Neural cell (in vitro differentiated cells): ENCODE data around the gene MALSU1. TPM values are rescaled to one million over a fixed set of nuclear protein-coding genes. Genes with fewer than 3 reads are reported as not detected.

ENCODE experiments used
- H2AFZ ChIP-seq: fragments of 200-600, 300-800 bp; sonication (generic), shearing (Covaris generic); 2 replicates; pipeline ENCODE4 v1.6.0; 2014; ENCODE audit warnings: low read depth, mild to moderate bottlenecking, antibody characterized with exemption, low read length, moderate library complexity
- H3F3A ChIP-seq: fragments of 200-600 bp; shearing (Covaris generic); 2 replicates; pipeline ENCODE4 v1.6.1; 2016; ENCODE audit warnings: mild to moderate bottlenecking, moderate library complexity, mixed read lengths, antibody characterized with exemption, low read length; ENCODE audit not compliant: insufficient read depth, poor library complexity, severe bottlenecking
- H3K27ac ChIP-seq: fragments of 200-600, 300-800 bp; sonication (generic), shearing (Covaris generic); 2 replicates; pipeline ENCODE4 v1.5.1; 2014; ENCODE audit warnings: mild to moderate bottlenecking, low read length, moderate library complexity
- H3K27me3 ChIP-seq: fragments of 300-800, 200-600 bp; sonication (generic), shearing (Covaris generic); 2 replicates; pipeline ENCODE4 v1.6.0; 2014; ENCODE audit warnings: mild to moderate bottlenecking, low read depth, low read length, moderate library complexity; ENCODE audit not compliant: insufficient read depth
- H3K36me3 ChIP-seq: fragments of 300-800, 200-600 bp; sonication (generic), shearing (Covaris generic); 2 replicates; pipeline ENCODE4 v1.5.1; 2014; ENCODE audit warnings: mild to moderate bottlenecking, antibody characterized with exemption, low read length, moderate library complexity; ENCODE audit not compliant: insufficient read depth
- H3K4me2 ChIP-seq: fragments of 300-800, 200-600 bp; sonication (generic), shearing (Covaris generic); 2 replicates; pipeline ENCODE4 v1.6.0; 2014; ENCODE audit warnings: mild to moderate bottlenecking, low read length
- H3K4me3 ChIP-seq: fragments of 300-800, 200-600 bp; sonication (generic), shearing (Covaris generic); 2 replicates; pipeline ENCODE4 v1.5.1; 2014; ENCODE audit warnings: mild to moderate bottlenecking, low read length, moderate library complexity
- H3K79me2 ChIP-seq: fragments of 200-600 bp; shearing (Covaris generic); replicated peaks from 2 replicates; pipeline ENCODE4 v1.6.0; 2014; ENCODE audit warnings: mild to moderate bottlenecking, low read length, moderate library complexity; ENCODE audit not compliant: insufficient read depth
- H3K9ac ChIP-seq: fragments of 300-800, 200-600 bp; sonication (generic), shearing (Covaris generic); 2 replicates; pipeline ENCODE4 v1.6.1; 2016; ENCODE audit warnings: mild to moderate bottlenecking, low read length, mixed read lengths
- H3K9me2 ChIP-seq: fragments of 200-600 bp; shearing (Covaris generic); 2 replicates; pipeline ENCODE4 v1.6.1; 2016; ENCODE audit warnings: mild to moderate bottlenecking, low read length, mixed read lengths; ENCODE audit not compliant: insufficient read depth
- H3K9me3 ChIP-seq: fragments of 200-600, 300-800 bp; sonication (generic), shearing (Covaris generic); 2 replicates; pipeline ENCODE4 v1.6.1; 2016; ENCODE audit warnings: mild to moderate bottlenecking, mixed run types, low read length, moderate library complexity, mixed read lengths
- H4K20me1 ChIP-seq: fragments of 200-600 bp; shearing (Covaris generic); 2 replicates; pipeline ENCODE4 v1.6.1; 2016; ENCODE audit warnings: mild to moderate bottlenecking, mixed run types; ENCODE audit not compliant: insufficient read depth
- EP300 ChIP-seq: fragments of 450-650 bp; conservative IDR thresholded peaks from 2 replicates; pipeline ENCODE4 v1.6.1; 2014; ENCODE audit warnings: antibody characterized with exemption, mild to moderate bottlenecking, moderate library complexity; ENCODE audit not compliant: poor library complexity, severe bottlenecking
- EZH2 ChIP-seq: fragments of 200-600, 300-800 bp; shearing (Covaris generic), sonication (generic); IDR thresholded peaks from 2 replicates; pipeline ENCODE4 v1.6.1; 2014; ENCODE audit warnings: antibody characterized with exemption, low read length, borderline replicate concordance, mild to moderate bottlenecking; ENCODE audit not compliant: insufficient read depth, poor library complexity, severe bottlenecking
- MXI1 ChIP-seq: fragments of 450-650 bp; conservative IDR thresholded peaks from 2 replicates; pipeline ENCODE4 v1.6.1; 2014; ENCODE audit warnings: antibody characterized with exemption, mild to moderate bottlenecking; ENCODE audit not compliant: poor library complexity, severe bottlenecking
- POLR2AphosphoS5 ChIP-seq: IDR thresholded peaks from 2 replicates; pipeline ENCODE4 v1.6.1; 2012
- RAD21 ChIP-seq: fragments of 450-650 bp; conservative IDR thresholded peaks from 2 replicates; pipeline ENCODE4 v1.6.1; 2014; ENCODE audit warnings: antibody characterized with exemption, mild to moderate bottlenecking, moderate library complexity
- SMC3 ChIP-seq: fragments of 450-650 bp; conservative IDR thresholded peaks from 2 replicates; pipeline ENCODE4 v1.6.1; 2014; ENCODE audit warnings: antibody characterized with exemption, mild to moderate bottlenecking, moderate library complexity; ENCODE audit not compliant: poor library complexity
- TAF1 ChIP-seq: IDR thresholded peaks from 2 replicates; pipeline ENCODE4 v1.6.1; 2012; ENCODE audit warnings: low read depth
- polyA plus RNA-seq: library from polyadenylated mRNA; depleted of rRNA; stranded (reverse); fragments of >200 nt; gene quantifications from 2 replicates; pipeline ENCODE4 v1.2.3, GENCODE V29; 2014
- TF ChIP-seq, protein P1 (sequence below): fragments of 450-650 bp; IDR thresholded peaks from 2 replicates; pipeline ENCODE4 v1.5.1; 2014; ENCODE audit warnings: antibody characterized with exemption, mild to moderate bottlenecking, moderate library complexity; ENCODE audit not compliant: poor library complexity, severe bottlenecking
- TF ChIP-seq, protein P2 (sequence below): IDR thresholded peaks from 2 replicates; pipeline ENCODE4 v1.6.1; 2012; ENCODE audit warnings: borderline replicate concordance

MALSU1 gene
- polyA plus RNA-seq, 1 donor from 2014 or later: 77.8 TPM

DNA sequence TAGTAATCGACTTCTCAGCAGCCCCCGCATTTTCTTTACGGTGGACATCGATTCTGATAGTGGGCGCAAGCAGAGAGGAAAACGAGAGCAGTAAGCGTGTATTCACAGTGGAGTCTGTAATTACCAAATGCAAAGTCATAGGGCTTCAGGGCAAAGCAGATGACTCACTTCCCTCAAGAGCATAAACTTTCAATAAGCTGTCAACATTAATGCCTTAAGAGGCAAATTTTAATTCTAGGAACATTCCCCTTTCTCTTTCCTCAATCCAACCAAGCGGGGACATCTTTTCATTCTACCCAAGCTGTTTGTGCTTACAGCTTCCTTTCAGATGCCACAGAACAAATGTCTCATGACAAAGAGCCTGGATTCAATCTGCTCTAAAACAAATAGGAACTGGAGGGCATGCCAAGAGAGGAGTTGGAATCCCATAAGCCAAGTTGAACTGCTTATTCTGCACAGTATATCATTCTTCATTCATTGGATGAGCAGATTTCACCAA, 48.6 kb downstream of the MALSU1 start:
- Histone ChIP-seq H3K4me3 (no peak overlapping the region), H3K4me2 (no peak overlapping the region), H3K9ac (no peak overlapping the region), H3F3A (peaks cover 3% of the 10 kb centered on the region), H3K9me3 (no peaks in the 10 kb centered on the region), H3K27me3 (no peaks in the 10 kb centered on the region), H4K20me1 (no peaks in the 10 kb centered on the region), H3K27ac (no peak overlapping the region), H3K79me2 (no peaks in the 10 kb centered on the region), H3K9me2 (no peaks in the 10 kb centered on the region), H3K36me3 (peaks cover 4% of the 10 kb centered on the region), H2AFZ (no peak overlapping the region)
- no peak for TF ChIP-seq EP300
- no peak for TF ChIP-seq SMC3
- no peak for TF ChIP-seq RAD21
- TF ChIP-seq, protein P1, sequence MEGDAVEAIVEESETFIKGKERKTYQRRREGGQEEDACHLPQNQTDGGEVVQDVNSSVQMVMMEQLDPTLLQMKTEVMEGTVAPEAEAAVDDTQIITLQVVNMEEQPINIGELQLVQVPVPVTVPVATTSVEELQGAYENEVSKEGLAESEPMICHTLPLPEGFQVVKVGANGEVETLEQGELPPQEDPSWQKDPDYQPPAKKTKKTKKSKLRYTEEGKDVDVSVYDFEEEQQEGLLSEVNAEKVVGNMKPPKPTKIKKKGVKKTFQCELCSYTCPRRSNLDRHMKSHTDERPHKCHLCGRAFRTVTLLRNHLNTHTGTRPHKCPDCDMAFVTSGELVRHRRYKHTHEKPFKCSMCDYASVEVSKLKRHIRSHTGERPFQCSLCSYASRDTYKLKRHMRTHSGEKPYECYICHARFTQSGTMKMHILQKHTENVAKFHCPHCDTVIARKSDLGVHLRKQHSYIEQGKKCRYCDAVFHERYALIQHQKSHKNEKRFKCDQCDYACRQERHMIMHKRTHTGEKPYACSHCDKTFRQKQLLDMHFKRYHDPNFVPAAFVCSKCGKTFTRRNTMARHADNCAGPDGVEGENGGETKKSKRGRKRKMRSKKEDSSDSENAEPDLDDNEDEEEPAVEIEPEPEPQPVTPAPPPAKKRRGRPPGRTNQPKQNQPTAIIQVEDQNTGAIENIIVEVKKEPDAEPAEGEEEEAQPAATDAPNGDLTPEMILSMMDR: no peak
- TF ChIP-seq POLR2AphosphoS5: no peak
- no peak for TF ChIP-seq TAF1
- TF ChIP-seq EZH2: no peak
- TF ChIP-seq MXI1: no peak
- TF ChIP-seq, protein P2, sequence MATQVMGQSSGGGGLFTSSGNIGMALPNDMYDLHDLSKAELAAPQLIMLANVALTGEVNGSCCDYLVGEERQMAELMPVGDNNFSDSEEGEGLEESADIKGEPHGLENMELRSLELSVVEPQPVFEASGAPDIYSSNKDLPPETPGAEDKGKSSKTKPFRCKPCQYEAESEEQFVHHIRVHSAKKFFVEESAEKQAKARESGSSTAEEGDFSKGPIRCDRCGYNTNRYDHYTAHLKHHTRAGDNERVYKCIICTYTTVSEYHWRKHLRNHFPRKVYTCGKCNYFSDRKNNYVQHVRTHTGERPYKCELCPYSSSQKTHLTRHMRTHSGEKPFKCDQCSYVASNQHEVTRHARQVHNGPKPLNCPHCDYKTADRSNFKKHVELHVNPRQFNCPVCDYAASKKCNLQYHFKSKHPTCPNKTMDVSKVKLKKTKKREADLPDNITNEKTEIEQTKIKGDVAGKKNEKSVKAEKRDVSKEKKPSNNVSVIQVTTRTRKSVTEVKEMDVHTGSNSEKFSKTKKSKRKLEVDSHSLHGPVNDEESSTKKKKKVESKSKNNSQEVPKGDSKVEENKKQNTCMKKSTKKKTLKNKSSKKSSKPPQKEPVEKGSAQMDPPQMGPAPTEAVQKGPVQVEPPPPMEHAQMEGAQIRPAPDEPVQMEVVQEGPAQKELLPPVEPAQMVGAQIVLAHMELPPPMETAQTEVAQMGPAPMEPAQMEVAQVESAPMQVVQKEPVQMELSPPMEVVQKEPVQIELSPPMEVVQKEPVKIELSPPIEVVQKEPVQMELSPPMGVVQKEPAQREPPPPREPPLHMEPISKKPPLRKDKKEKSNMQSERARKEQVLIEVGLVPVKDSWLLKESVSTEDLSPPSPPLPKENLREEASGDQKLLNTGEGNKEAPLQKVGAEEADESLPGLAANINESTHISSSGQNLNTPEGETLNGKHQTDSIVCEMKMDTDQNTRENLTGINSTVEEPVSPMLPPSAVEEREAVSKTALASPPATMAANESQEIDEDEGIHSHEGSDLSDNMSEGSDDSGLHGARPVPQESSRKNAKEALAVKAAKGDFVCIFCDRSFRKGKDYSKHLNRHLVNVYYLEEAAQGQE: no peak

- Histone ChIP-seq H2AFZ (no peak overlapping the region), H3K27ac (no peak overlapping the region), H3K79me2 (no peaks in the 10 kb centered on the region), H4K20me1 (no peaks in the 10 kb centered on the region), H3F3A (peaks cover 3% of the 10 kb centered on the region), H3K27me3 (no peaks in the 10 kb centered on the region), H3K36me3 (peaks cover 4% of the 10 kb centered on the region), H3K9me3 (no peaks in the 10 kb centered on the region), H3K4me2 (no peak overlapping the region), H3K4me3 (peak overlapping the region; percentile 15), H3K9ac (no peak overlapping the region), H3K9me2 (no peaks in the 10 kb centered on the region)
- TF ChIP-seq, protein P1: no peak
- TF ChIP-seq MXI1 (no peak), EZH2 (no peak), POLR2AphosphoS5 (no peak)
Observed at GRCh38 chr7:23349484-23350157, 50.5 kb downstream of the MALSU1 start.
